HL-60 (cell line): ENCODE data around the gene ANO3.

Source experiments
- DNase-seq, 2 experiments: peaks; one replicate each; pipeline ENCODE4 v3.0.0-alpha.2; 2010 to 2020; ENCODE audit warnings: low read depth in 1 of 2, low spot score in 1 of 2
- H3K27ac ChIP-seq: fragments of 250-450 bp; sonication (Bioruptor Pico); replicated peaks from 2 replicates; pipeline ENCODE4 v1.5.1; 2020; ENCODE audit warnings: mild to moderate bottlenecking, moderate library complexity
- H3K27me3 ChIP-seq: fragments of 250-450 bp; sonication (Bioruptor Pico); 2 replicates; pipeline ENCODE4 v1.5.1; 2021; ENCODE audit warnings: mild to moderate bottlenecking, moderate library complexity; ENCODE audit not compliant: insufficient read depth, poor library complexity, severe bottlenecking
- H3K4me3 ChIP-seq: replicated peaks from 2 replicates; pipeline ENCODE4 v1.5.1; 2011; ENCODE audit warnings: mild to moderate bottlenecking, control low read depth, low read length; ENCODE audit not compliant: insufficient read depth
- GABPA ChIP-seq: IDR thresholded peaks from 2 replicates; pipeline ENCODE4 v1.6.1; 2012; ENCODE audit warnings: low read depth
- POLR2AphosphoS5 ChIP-seq: IDR thresholded peaks from 2 replicates; pipeline ENCODE4 v1.6.1; 2012; ENCODE audit warnings: low read depth
- SPI1 ChIP-seq: IDR thresholded peaks from 2 replicates; pipeline ENCODE4 v1.6.1; 2012; ENCODE audit warnings: low read depth, mild to moderate bottlenecking, borderline replicate concordance
- TF ChIP-seq, protein P1 (sequence below): IDR thresholded peaks from 2 replicates; pipeline ENCODE4 v1.6.1; 2012; ENCODE audit warnings: low read depth; ENCODE audit not compliant: insufficient replicate concordance
- TF ChIP-seq, protein P2 (sequence below): IDR thresholded peaks from one replicate; pipeline ENCODE4 v1.5.1; 2011; ENCODE audit warnings: low read length, control low read depth, inconsistent platforms; ENCODE audit not compliant: insufficient read depth

The ANO3 gene

GRCh38 chr11:26665946-26666345 lies 334.0 kb downstream of the ANO3 start:
- Histone ChIP-seq H3K27ac (no peak overlapping the region), H3K27me3 (no peaks in the 10 kb centered on the region), H3K4me3 (no peak overlapping the region)
- TF ChIP-seq, protein P1, sequence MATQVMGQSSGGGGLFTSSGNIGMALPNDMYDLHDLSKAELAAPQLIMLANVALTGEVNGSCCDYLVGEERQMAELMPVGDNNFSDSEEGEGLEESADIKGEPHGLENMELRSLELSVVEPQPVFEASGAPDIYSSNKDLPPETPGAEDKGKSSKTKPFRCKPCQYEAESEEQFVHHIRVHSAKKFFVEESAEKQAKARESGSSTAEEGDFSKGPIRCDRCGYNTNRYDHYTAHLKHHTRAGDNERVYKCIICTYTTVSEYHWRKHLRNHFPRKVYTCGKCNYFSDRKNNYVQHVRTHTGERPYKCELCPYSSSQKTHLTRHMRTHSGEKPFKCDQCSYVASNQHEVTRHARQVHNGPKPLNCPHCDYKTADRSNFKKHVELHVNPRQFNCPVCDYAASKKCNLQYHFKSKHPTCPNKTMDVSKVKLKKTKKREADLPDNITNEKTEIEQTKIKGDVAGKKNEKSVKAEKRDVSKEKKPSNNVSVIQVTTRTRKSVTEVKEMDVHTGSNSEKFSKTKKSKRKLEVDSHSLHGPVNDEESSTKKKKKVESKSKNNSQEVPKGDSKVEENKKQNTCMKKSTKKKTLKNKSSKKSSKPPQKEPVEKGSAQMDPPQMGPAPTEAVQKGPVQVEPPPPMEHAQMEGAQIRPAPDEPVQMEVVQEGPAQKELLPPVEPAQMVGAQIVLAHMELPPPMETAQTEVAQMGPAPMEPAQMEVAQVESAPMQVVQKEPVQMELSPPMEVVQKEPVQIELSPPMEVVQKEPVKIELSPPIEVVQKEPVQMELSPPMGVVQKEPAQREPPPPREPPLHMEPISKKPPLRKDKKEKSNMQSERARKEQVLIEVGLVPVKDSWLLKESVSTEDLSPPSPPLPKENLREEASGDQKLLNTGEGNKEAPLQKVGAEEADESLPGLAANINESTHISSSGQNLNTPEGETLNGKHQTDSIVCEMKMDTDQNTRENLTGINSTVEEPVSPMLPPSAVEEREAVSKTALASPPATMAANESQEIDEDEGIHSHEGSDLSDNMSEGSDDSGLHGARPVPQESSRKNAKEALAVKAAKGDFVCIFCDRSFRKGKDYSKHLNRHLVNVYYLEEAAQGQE: no peak
- no peak for TF ChIP-seq GABPA
- TF ChIP-seq POLR2AphosphoS5: no peak
- TF ChIP-seq SPI1: no peak
- TF ChIP-seq, protein P2, sequence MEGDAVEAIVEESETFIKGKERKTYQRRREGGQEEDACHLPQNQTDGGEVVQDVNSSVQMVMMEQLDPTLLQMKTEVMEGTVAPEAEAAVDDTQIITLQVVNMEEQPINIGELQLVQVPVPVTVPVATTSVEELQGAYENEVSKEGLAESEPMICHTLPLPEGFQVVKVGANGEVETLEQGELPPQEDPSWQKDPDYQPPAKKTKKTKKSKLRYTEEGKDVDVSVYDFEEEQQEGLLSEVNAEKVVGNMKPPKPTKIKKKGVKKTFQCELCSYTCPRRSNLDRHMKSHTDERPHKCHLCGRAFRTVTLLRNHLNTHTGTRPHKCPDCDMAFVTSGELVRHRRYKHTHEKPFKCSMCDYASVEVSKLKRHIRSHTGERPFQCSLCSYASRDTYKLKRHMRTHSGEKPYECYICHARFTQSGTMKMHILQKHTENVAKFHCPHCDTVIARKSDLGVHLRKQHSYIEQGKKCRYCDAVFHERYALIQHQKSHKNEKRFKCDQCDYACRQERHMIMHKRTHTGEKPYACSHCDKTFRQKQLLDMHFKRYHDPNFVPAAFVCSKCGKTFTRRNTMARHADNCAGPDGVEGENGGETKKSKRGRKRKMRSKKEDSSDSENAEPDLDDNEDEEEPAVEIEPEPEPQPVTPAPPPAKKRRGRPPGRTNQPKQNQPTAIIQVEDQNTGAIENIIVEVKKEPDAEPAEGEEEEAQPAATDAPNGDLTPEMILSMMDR: no peak
- no peak for DNase-seq

GRCh38 chr11:26675233-26675928 lies 343.5 kb downstream of the ANO3 start:
- H3K4me3 ChIP-seq: no peak overlapping the region
- H3K27me3 ChIP-seq: no peaks in the 10 kb centered on the region
- DNase-seq: no peak
- TF ChIP-seq, protein P1: no peak
- TF ChIP-seq GABPA (no peak), SPI1 (no peak), POLR2AphosphoS5 (no peak)
- TF ChIP-seq, protein P2: no peak
- H3K27ac ChIP-seq: no peak overlapping the region

DNA sequence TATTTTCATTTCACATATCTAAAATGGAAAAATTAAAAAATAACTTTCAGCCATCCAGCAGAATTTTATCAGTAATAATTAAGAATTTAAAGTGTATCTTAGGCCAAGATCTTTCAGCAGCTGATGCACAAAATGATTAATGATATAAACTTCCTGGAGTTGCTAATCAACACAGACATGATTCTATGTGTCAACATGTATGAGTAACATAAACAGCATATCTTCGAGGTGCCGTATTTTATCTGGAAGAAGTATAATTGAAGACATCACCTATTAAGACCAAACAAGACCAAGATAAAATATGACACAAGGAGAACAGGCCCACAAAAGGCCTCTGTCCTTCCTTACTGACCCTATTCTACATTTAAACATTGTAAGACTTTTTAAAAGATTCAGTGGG lies 344.7 kb downstream of the ANO3 start:
- H3K27ac ChIP-seq: no peak overlapping the region
- H3K27me3 ChIP-seq: no peaks in the 10 kb centered on the region
- TF ChIP-seq, protein P1: no peak
- TF ChIP-seq, protein P2: no peak
- TF ChIP-seq SPI1 (no peak), GABPA (no peak), POLR2AphosphoS5 (no peak)
- DNase-seq: no peak
- no peak overlapping the region for H3K4me3 ChIP-seq
